ENCODE data around the gene C19orf38. TPM values are rescaled to one million over a fixed set of nuclear protein-coding genes. Genes with fewer than 3 reads are reported as not detected.

The C19orf38 gene
- total RNA-seq, 1 donor from 2014 or later, result 0.44 TPM

- Mint-ChIP-seq H3K27ac (ENCODE audit: unreplicated experiment) (no peak overlapping the region), H3K9me3 (ENCODE audit: unreplicated experiment) (peaks cover 12% of the 10 kb centered on the region), H3K27me3 (ENCODE audit: unreplicated experiment) (peaks cover 4% of the 10 kb centered on the region), H3K36me3 (ENCODE audit: unreplicated experiment) (no peaks in the 10 kb centered on the region), H3K4me1 (ENCODE audit: low read depth, unreplicated experiment) (peaks cover 3% of the 10 kb centered on the region), H3K4me3 (ENCODE audit: unreplicated experiment) (no peak overlapping the region)
- no peak for DNase-seq
- TF ChIP-seq CTCF (IDR thresholded peaks at IDR 0.05; ENCODE audit: partially characterized antibody, unreplicated experiment), result no peak
Observed at GRCh38 chr19:10816691-10817090, 31.5 kb upstream of the C19orf38 start.

- H3K27me3 Mint-ChIP-seq (ENCODE audit: unreplicated experiment), result peaks cover 4% of the 10 kb centered on the region
- peaks cover 12% of the 10 kb centered on the region for H3K9me3 Mint-ChIP-seq (ENCODE audit: unreplicated experiment)
- no peak for DNase-seq
- no peaks in the 10 kb centered on the region for H3K36me3 Mint-ChIP-seq (ENCODE audit: unreplicated experiment)
- TF ChIP-seq CTCF (IDR thresholded peaks at IDR 0.05; ENCODE audit: partially characterized antibody, unreplicated experiment), result no peak
- H3K4me1 Mint-ChIP-seq (ENCODE audit: low read depth, unreplicated experiment), result peaks cover 3% of the 10 kb centered on the region
- H3K4me3 Mint-ChIP-seq (ENCODE audit: unreplicated experiment), result no peak overlapping the region
- no peak overlapping the region for H3K27ac Mint-ChIP-seq (ENCODE audit: unreplicated experiment)
Observed at GRCh38 chr19:10817291-10818038, 30.8 kb upstream of the C19orf38 start.

GRCh38 chr19:10818301-10819123, 29.7 kb upstream of the C19orf38 start:
- Mint-ChIP-seq H3K27me3 (ENCODE audit: unreplicated experiment) (peaks cover 1% of the 10 kb centered on the region), H3K36me3 (ENCODE audit: unreplicated experiment) (no peaks in the 10 kb centered on the region), H3K4me1 (ENCODE audit: low read depth, unreplicated experiment) (peaks cover 3% of the 10 kb centered on the region), H3K9me3 (ENCODE audit: unreplicated experiment) (peaks cover 9% of the 10 kb centered on the region), H3K27ac (ENCODE audit: unreplicated experiment) (no peak overlapping the region), H3K4me3 (ENCODE audit: unreplicated experiment) (no peak overlapping the region)
- no peak for TF ChIP-seq CTCF (IDR thresholded peaks at IDR 0.05; ENCODE audit: partially characterized antibody, unreplicated experiment)
- no peak for DNase-seq

GRCh38 chr19:10819124-10820060, 28.8 kb upstream of the C19orf38 start:
- Mint-ChIP-seq H3K27ac (ENCODE audit: unreplicated experiment) (peak overlapping the region; percentile 28), H3K27me3 (ENCODE audit: unreplicated experiment) (no peaks in the 10 kb centered on the region), H3K4me3 (ENCODE audit: unreplicated experiment) (no peak overlapping the region), H3K9me3 (ENCODE audit: unreplicated experiment) (peaks cover 9% of the 10 kb centered on the region), H3K36me3 (ENCODE audit: unreplicated experiment) (no peaks in the 10 kb centered on the region), H3K4me1 (ENCODE audit: low read depth, unreplicated experiment) (peaks cover 3% of the 10 kb centered on the region)
- TF ChIP-seq CTCF (IDR thresholded peaks at IDR 0.05; ENCODE audit: partially characterized antibody, unreplicated experiment), result no peak
- DNase-seq, result no peak

All from glutamatergic neuron (in vitro differentiated cells).